Right ventricle myocardium inferior (tissue), 1 donor: ENCODE measurements around the gene EEF1A2. TPM values are rescaled to one million over a fixed set of nuclear protein-coding genes. Genes with fewer than 3 reads are reported as not detected.

Source experiments
- ATAC-seq: fragments of 200-7000 bp; cut with Tn5 transposase; one replicate; pipeline ENCODE4 v1.9.1; 2020; ENCODE audit warnings: mild to moderate bottlenecking, moderate library complexity
- DNase-seq: peaks from one replicate; pipeline ENCODE4 v3.0.0; 2021; ENCODE audit errors: missing footprints
- intact Hi-C: fragments of 100-400 bp; cut with DNase I; formaldehyde crosslinking; loops from one replicate; pipeline ENCODE4 v1.11.0; 2022
- total RNA-seq: library from RNA; stranded (reverse); fragmentation: NEBNext Ultra II Directional; extraction: Animal tissue kit (Norgen Biotek cat#: 25700); gene quantifications from one replicate; pipeline ENCODE4 v1.2.1, GENCODE V29; 2021
- donor health status: DM: no; HTN: yes; CAD: no; lungs with severe emphysema.

Gene EEF1A2
- total RNA-seq, 1 donor from 2014 or later = 1,274 TPM

GRCh38 chr20:63505723-63506122 lies 6.8 kb upstream of the EEF1A2 start:
- intact Hi-C loops = no loop called here
- ATAC-seq = no peak
- peak; percentile 21 for DNase-seq

GRCh38 chr20:63505281-63505680 lies 6.4 kb upstream of the EEF1A2 start:
- intact Hi-C loops = no loop called here

GRCh38 chr20:63504642-63505041 lies 5.8 kb upstream of the EEF1A2 start:
- DNase-seq (no peak), ATAC-seq (no peak)
- intact Hi-C loops = no loop called here

More at GRCh38 chr20:63505281-63505680, 6.4 kb upstream of the EEF1A2 start:
- peak; percentile 53 for DNase-seq
- ATAC-seq = no peak

GRCh38 chr20:63503524-63503923 lies 4.6 kb upstream of the EEF1A2 start:
- intact Hi-C loops = no loop called here
- no peak for ATAC-seq
- peak; percentile 44 for DNase-seq

GRCh38 chr20:63502671-63503172 lies 3.8 kb upstream of the EEF1A2 start:
- intact Hi-C loops = no loop called here
- DNase-seq = peak; percentile 15
- ATAC-seq = no peak

- ATAC-seq (peak; percentile 45), DNase-seq (peak; percentile 85)
- intact Hi-C loops = no loop called here
These were observed 3.2 kb upstream of the EEF1A2 start for GRCh38 chr20:63501818-63502670.

GRCh38 chr20:63500902-63501817 lies 2.3 kb upstream of the EEF1A2 start:
- DNase-seq = peak; percentile 37
- intact Hi-C loops = no loop called here
- no peak for ATAC-seq

GRCh38 chr20:63500151-63500901 lies 1.4 kb upstream of the EEF1A2 start:
- peak; percentile 56 for DNase-seq
- intact Hi-C loops = no loop called here
- ATAC-seq = peak; percentile 23

GRCh38 chr20:63499338-63499969 lies 571 bp upstream of the EEF1A2 start:
- intact Hi-C loops = no loop called here
- ATAC-seq (no peak), DNase-seq (peak; percentile 33)

- DNase-seq (peak; percentile 75), ATAC-seq (peak; percentile 47)
- intact Hi-C loops = no loop called here
These were observed 642 bp downstream of the EEF1A2 start for GRCh38 chr20:63497946-63498935.

GRCh38 chr20:63497138-63497945 lies 1.5 kb downstream of the EEF1A2 start:
- ATAC-seq = peak; percentile 61
- intact Hi-C loops = no loop called here
- DNase-seq = peak; percentile 68

- intact Hi-C loops = loop anchor here (1.0 kb wide), 1 partner anchor 24 kb away; the partner anchor contains the start of gene PPDPF
These were observed 2.2 kb downstream of the EEF1A2 start for GRCh38 chr20:63496596-63497120.

GRCh38 chr20:63495741-63496595 lies 2.9 kb downstream of the EEF1A2 start:
- peak; percentile 37 for ATAC-seq
- DNase-seq = peak; percentile 85
- intact Hi-C loops = loop anchor here (1.0 kb wide), 1 partner anchor 24 kb away; the partner anchor contains the start of gene PPDPF

More at GRCh38 chr20:63496596-63497120, 2.2 kb downstream of the EEF1A2 start:
- DNase-seq (peak; percentile 60), ATAC-seq (no peak)

GRCh38 chr20:63495167-63495720 lies 3.6 kb downstream of the EEF1A2 start:
- DNase-seq = peak; percentile 6
- no peak for ATAC-seq
- intact Hi-C loops = no loop called here
